ENCODE data around the gene APH1A. TPM values are rescaled to one million over a fixed set of nuclear protein-coding genes. Genes with fewer than 3 reads are reported as not detected.

The APH1A gene
- total and polyA plus RNA-seq, 9 of the 15 experiments (the other 6 are each of a cell fraction or from before 2014, with no cell fraction given) = 5.6 to 123 (median 77.0) TPM

- TF ChIP-seq PPARD (CRISPR knock-in tag; IDR thresholded peaks at IDR 0.05) (no peak), ZSCAN32 (CRISPR knock-in tag; IDR thresholded peaks at IDR 0.05) (no peak), CEBPZ (IDR thresholded peaks at IDR 0.05; ENCODE audit: borderline replicate concordance, low read depth, low read length) (peak; percentile 91), BDP1 (IDR thresholded peaks at IDR 0.05; ENCODE audit: insufficient read depth, insufficient read length) (no peak), ZNF717 (CRISPR knock-in tag; IDR thresholded peaks at IDR 0.05) (no peak), C11orf30 (IDR thresholded peaks at IDR 0.05; ENCODE audit: low read depth) (0 out of 2 replicates have a peak, but pooled peaks have one; percentile 9), CTCF (IDR thresholded peaks at IDR 0.05 in 2 of 3, conservative IDR thresholded peaks at IDR 0.05 in 1 of 3; ENCODE audit: insufficient read depth in 2 of 3, low read depth in 1 of 3, low read length in 3 of 3) (no peak; a peak in 1 of 6 replicates), PHF20 (IDR thresholded peaks at IDR 0.05; ENCODE audit: partially characterized antibody) (peak; percentile 37), ID3 (CRISPR knock-in tag; IDR thresholded peaks at IDR 0.05) (no peak), ID3 (tag; IDR thresholded peaks at IDR 0.05) (peak; percentile 20; the same call in 1 of the 2 replicates), MYC (IDR thresholded peaks at IDR 0.05; ENCODE audit: low read depth, low read length) (peak; percentile 79), MYC (CRISPR knock-in tag; IDR thresholded peaks at IDR 0.05; ENCODE audit: borderline replicate concordance, low read depth) (0 out of 2 replicates have a peak, but pooled peaks have one; percentile 25), RBM25 (IDR thresholded peaks at IDR 0.05; ENCODE audit: low read depth, low read length, severe bottlenecking) (peak; percentile 96), ZNF184 (CRISPR knock-in tag; IDR thresholded peaks at IDR 0.05) (no peak), CBFA2T3 (IDR thresholded peaks at IDR 0.05) (no peak), RBM14 (IDR thresholded peaks at IDR 0.05; ENCODE audit: borderline replicate concordance, insufficient read depth, low read depth, low read length) (no peak), NFIX (CRISPR knock-in tag; IDR thresholded peaks at IDR 0.05; ENCODE audit: low read depth) (no peak), MTA3 (IDR thresholded peaks at IDR 0.05; ENCODE audit: borderline replicate concordance) (peak; percentile 98), CREBBP (IDR thresholded peaks at IDR 0.05; ENCODE audit: low read depth, low read length) (no peak), ZNF12 (CRISPR knock-in tag; IDR thresholded peaks at IDR 0.05) (no peak), MTA2 (IDR thresholded peaks at IDR 0.05; ENCODE audit: low read depth) (0 out of 2 replicates have a peak, but pooled peaks have one; percentile 26), SNAPC5 (CRISPR knock-in tag; IDR thresholded peaks at IDR 0.05) (no peak)
- TF ChIP-seq, protein P1, sequence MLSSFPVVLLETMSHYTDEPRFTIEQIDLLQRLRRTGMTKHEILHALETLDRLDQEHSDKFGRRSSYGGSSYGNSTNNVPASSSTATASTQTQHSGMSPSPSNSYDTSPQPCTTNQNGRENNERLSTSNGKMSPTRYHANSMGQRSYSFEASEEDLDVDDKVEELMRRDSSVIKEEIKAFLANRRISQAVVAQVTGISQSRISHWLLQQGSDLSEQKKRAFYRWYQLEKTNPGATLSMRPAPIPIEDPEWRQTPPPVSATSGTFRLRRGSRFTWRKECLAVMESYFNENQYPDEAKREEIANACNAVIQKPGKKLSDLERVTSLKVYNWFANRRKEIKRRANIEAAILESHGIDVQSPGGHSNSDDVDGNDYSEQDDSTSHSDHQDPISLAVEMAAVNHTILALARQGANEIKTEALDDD (IDR thresholded peaks at IDR 0.05) = no peak
Observed at GRCh38 chr1:150235852-150236613, 32.8 kb downstream of the APH1A start, which contains the start of gene ANP32E (continued).

Measured in K562 (cell line).